COR-L47 (cell line): ENCODE results near the gene SLC33A1.
"Not testable (repeated sequence)": the region's sequence is repeated elsewhere in the genome, so short reads cannot be mapped to it uniquely, and the experiment has no call there.

Experiments used
- DNase-seq: peaks from one replicate; lab custom pipeline; 2025; lab: John Stamatoyannopoulos, UW

Gene SLC33A1

GRCh38 chr3:155854141-155854940, at the start of gene SLC33A1:
Gene SLC33A1 (minus strand): TSS chr3:155854427. CDS start chr3:155853997, 430 bp downstream.
- peak; percentile 100 for DNase-seq

GRCh38 chr3:155895379-155895900, 41.2 kb upstream of the SLC33A1 start:
- DNase-seq, result no peak

GRCh38 chr3:155891321-155891720, 37.1 kb upstream of the SLC33A1 start:
- no peak for DNase-seq

GRCh38 chr3:155890671-155891190, 36.5 kb upstream of the SLC33A1 start:
- DNase-seq, result peak; percentile 8

- DNase-seq, result no peak
Observed at GRCh38 chr3:155889952-155890351, 35.7 kb upstream of the SLC33A1 start.

- no peak for DNase-seq
Observed at GRCh38 chr3:155889212-155889611, 35.0 kb upstream of the SLC33A1 start.

GRCh38 chr3:155886915-155887314, 32.7 kb upstream of the SLC33A1 start:
- DNase-seq, result no peak

- not testable (repeated sequence) for DNase-seq
Observed at GRCh38 chr3:155886348-155886747, 32.1 kb upstream of the SLC33A1 start.

GRCh38 chr3:155885292-155885691, 31.1 kb upstream of the SLC33A1 start:
- DNase-seq, result no peak

GRCh38 chr3:155884292-155884691, 30.1 kb upstream of the SLC33A1 start:
- no peak for DNase-seq

- no peak for DNase-seq
Observed at GRCh38 chr3:155880286-155880685, 26.1 kb upstream of the SLC33A1 start.

GRCh38 chr3:155876503-155876902, 22.3 kb upstream of the SLC33A1 start:
- no peak for DNase-seq

GRCh38 chr3:155876037-155876436, 21.8 kb upstream of the SLC33A1 start:
- no peak for DNase-seq

- DNase-seq, result no peak
Observed at GRCh38 chr3:155872904-155873646, 18.8 kb upstream of the SLC33A1 start.

- peak; percentile 41 for DNase-seq
Observed at GRCh38 chr3:155871746-155872158, 17.5 kb upstream of the SLC33A1 start.

GRCh38 chr3:155870945-155871745, 16.9 kb upstream of the SLC33A1 start:
- DNase-seq, result peak; percentile 41

GRCh38 chr3:155870133-155870944, 16.1 kb upstream of the SLC33A1 start, which contains the start of gene GMPS:
Gene GMPS (plus strand): TSS chr3:155870650. CDS start chr3:155870871, 221 bp downstream.
- DNase-seq, result peak; percentile 97

- DNase-seq, result no peak
Observed at GRCh38 chr3:155869691-155870090, 15.5 kb upstream of the SLC33A1 start.

GRCh38 chr3:155863072-155863784, 9.0 kb upstream of the SLC33A1 start:
- no peak for DNase-seq
